A204.1 (cell line): ENCODE results near the gene SLC27A5.
"Not testable (repeated sequence)": the region's sequence is repeated elsewhere in the genome, so short reads cannot be mapped to it uniquely, and the experiment has no call there.

Experiments
- FAIRE-seq: peaks from 2 replicates; lab custom pipeline; 2012; peaks lifted over from hg19 to GRCh38; lab: Jason Lieb, UNC

Gene SLC27A5

GRCh38 chr19:58550362-58551122 is 38.8 kb upstream of the SLC27A5 start:
- FAIRE-seq, result no peak

GRCh38 chr19:58549664-58550361 is 38.0 kb upstream of the SLC27A5 start:
- no peak for FAIRE-seq

DNA sequence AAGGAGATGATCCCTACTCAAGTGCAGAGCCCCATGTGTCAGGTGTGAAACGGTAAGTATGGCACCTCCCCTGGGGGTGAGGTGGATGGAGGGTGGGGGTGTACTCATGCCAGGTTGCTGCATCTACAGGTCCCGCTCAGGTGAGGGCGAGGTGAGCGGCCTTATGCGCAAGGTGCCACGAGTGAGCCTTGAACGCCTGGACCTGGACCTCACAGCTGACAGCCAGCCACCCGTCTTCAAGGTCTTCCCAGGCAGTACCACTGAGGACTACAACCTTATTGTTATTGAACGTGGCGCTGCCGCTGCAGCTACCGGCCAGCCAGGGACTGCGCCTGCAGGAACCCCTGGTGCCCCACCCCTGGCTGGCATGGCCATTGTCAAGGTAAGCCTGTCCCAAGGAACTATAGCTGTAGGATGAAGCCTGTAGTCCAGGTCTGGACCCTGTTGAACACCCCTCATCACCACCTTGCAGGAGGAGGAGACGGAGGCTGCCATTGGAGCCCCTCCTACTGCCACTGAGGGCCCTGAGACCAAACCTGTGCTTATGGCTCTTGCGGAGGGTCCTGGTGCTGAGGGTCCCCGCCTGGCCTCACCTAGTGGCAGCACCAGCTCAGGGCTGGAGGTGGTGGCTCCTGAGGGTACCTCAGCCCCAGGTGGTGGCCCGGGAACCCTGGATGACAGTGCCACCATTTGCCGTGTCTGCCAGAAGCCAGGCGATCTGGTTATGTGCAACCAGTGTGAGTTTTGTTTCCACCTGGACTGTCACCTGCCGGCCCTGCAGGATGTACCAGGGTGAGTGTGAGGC is 37.3 kb upstream of the SLC27A5 start:
- no peak for FAIRE-seq

DNA sequence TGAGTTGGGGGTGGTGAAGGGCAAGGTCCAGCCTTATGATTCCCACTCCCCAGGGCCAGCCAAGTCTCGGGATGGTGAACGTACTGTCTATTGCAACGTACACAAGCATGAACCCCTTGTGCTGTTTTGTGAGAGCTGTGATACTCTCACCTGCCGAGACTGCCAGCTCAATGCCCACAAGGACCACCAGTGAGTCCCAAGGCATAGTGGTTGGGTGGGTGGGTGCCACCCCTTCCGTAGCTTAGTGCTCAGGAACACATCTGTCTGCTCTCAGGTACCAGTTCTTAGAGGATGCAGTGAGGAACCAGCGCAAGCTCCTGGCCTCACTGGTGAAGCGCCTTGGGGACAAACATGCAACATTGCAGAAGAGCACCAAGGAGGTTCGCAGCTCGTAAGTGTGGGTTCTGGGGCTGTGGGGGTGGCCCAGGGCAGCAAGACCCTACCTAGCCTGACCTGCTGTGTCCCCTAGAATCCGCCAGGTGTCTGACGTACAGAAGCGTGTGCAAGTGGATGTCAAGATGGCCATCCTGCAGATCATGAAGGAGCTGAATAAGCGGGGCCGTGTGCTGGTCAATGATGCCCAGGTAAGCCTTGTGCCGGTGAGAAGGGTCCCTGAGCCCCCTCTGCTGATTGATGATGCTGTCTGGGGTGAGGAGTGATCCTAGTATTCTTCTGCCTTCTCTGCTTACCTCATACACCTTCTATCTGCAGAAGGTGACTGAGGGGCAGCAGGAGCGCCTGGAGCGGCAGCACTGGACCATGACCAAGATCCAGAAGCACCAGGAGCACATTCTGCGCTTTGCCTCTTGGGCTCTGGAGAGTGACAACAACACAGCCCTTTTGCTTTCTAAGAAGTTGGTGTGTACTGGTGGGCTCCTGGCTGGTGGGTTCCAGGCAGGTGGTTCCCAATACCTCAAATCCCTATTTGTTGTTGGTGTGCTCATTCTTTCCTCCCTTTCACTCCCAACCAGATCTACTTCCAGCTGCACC is 35.8 kb upstream of the SLC27A5 start:
- no peak for FAIRE-seq

DNA sequence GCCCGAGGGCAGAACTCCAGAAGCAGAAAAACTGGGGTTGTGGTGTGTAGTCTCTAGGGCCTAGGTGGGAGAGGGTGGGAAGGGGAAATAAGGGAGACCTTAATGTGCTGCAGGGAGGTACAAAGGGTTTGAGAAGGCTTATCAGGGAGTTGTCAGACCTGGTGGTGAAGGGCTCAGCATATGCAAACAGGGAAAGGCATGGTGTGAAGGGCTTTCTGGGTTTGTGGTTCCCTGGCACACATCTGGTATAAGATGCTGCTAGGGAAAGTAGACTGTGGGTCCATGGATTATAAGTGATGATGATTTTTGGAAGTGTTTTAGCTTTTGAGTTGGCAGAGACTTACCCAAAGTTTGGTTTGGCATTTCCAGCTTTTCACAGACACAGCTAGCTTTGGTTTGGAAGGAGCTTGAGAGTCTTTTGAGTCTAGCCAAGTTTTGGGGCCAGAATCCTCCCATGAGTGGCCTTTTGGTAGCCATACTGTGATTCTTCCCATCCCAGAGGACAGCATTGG is 34.3 kb upstream of the SLC27A5 start:
- FAIRE-seq, result no peak

- no peak for FAIRE-seq
Measured at GRCh38 chr19:58545286-58546018, 33.7 kb upstream of the SLC27A5 start.

DNA sequence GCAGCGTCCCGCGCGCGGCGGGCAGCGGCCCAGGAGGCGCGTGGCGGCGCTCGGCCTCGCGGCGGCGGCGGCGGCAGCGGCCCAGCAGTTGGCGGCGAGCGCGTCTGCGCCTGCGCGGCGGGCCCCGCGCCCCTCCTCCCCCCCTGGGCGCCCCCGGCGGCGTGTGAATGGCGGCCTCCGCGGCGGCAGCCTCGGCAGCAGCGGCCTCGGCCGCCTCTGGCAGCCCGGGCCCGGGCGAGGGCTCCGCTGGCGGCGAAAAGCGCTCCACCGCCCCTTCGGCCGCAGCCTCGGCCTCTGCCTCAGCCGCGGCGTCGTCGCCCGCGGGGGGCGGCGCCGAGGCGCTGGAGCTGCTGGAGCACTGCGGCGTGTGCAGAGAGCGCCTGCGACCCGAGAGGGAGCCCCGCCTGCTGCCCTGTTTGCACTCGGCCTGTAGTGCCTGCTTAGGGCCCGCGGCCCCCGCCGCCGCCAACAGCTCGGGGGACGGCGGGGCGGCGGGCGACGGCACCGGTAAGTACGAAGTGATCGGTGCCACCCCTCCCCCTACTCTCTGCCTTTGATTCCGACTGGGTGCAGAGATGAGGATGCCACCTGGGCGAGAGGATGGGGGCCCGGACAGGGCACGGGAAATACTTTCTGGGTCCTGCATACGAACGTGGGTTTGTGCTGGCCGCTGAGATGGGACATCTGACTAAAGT is 32.9 kb upstream of the SLC27A5 start:
- no peak for FAIRE-seq

DNA sequence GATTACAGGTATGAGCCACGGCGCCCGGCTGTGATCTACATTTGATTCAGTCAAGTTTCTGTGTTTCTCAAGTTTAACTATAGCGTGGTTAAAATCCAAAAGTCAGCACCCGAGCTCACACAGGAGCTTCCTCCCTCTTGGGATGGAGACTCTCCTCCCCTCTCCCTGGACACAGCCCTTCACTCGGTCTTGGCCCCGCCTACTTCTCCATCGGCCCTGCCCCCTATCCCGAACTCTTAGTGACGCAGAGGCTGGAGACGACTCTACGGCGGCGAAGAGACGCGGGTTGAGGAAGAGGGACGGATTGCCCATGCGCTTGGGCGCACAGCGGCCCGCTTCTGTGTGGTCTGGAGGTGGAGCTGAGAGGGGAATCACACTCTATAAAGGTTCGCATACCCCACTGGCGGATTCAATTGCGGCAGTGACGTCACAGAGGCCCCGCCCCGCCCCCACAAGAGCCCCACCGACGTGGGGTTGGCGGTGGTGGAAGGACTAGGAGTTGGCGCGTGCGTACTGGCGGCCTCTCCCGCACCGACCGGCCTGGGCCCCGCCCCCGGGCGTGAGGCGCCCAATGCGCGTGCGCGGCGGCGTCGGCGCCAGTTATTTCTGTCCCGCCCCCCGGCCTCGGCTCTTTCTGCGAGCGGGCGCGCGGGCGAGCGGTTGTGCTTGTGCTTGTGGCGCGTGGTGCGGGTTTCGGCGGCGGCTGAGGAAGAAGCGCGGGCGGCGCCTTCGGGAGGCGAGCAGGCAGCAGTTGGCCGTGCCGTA is 32.2 kb upstream of the SLC27A5 start, which contains the start of gene TRIM28:
TSS of gene TRIM28 (plus strand) at position 239 of the 765 bp plus-strand sequence. CDS start 694 bp downstream, outside the sequence.
- peak; percentile 98 for FAIRE-seq

GRCh38 chr19:58542641-58543372 is 31.0 kb upstream of the SLC27A5 start:
- not testable (repeated sequence) for FAIRE-seq

GRCh38 chr19:58539169-58539559 is 27.4 kb upstream of the SLC27A5 start:
- FAIRE-seq, result not testable (repeated sequence)

GRCh38 chr19:58538257-58539168 is 26.7 kb upstream of the SLC27A5 start:
- FAIRE-seq, result no peak

DNA sequence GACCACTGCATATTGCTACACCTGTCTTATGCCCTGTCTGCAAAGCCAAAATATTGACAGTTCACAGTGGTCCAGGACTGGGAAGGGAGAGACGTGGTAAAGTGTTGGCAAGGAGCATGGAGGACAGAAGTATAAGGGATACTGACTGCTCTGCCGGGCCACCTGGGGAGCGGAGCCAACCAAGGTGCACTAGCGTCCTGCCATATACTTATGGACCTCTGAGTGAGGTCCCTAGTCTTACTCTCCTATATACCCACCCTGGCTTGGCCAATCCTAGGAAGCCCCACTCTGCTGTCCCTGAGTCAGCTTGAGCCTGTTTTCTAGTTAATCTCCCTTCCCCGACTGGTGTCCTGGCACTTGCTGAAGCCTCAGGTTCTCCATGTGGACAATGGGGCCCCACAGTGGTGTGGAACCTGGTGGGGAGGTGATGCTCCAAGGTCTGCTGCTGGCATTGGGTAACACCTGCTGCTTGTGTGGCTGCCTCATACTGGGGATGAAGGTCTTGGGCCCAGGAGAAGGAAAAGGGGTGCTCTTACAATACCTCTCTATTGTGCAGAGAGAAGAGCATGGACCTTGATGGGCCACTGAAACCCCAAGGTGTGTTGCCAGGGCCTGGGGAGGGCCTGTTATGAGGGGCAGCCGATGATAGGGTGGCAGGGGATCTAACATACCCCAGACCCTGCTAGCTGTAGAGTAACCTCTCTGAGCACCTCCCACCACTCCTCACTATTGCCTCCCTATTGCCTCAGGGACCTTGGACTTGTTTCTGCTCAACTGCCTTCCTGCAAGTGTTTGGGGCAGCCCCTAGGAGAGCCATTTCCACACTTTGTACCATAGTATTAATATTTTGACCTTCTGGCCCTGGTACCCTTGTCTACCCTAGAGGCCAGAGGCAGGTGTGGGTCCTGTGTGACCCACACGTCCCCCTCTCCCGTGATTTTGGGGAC is 25.3 kb upstream of the SLC27A5 start:
- no peak for FAIRE-seq

GRCh38 chr19:58535857-58536256 is 24.1 kb upstream of the SLC27A5 start:
- FAIRE-seq, result no peak

GRCh38 chr19:58531034-58531840 is 19.4 kb upstream of the SLC27A5 start:
- no peak for FAIRE-seq

- no peak for FAIRE-seq
Measured at GRCh38 chr19:58529405-58529804, 17.6 kb upstream of the SLC27A5 start.
